ENCODE results near the gene SHTN1. TPM values are rescaled to one million over a fixed set of nuclear protein-coding genes. Genes with fewer than 3 reads are reported as not detected.
A peak's percentile ranks its signal among the peaks of the same experiment; 100 is the strongest.

SHTN1 gene
- total and polyA plus RNA-seq, 2 donors (not counting 1 experiment from before 2014, with no cell fraction given), result 0.33 to 1.6 TPM

DNA sequence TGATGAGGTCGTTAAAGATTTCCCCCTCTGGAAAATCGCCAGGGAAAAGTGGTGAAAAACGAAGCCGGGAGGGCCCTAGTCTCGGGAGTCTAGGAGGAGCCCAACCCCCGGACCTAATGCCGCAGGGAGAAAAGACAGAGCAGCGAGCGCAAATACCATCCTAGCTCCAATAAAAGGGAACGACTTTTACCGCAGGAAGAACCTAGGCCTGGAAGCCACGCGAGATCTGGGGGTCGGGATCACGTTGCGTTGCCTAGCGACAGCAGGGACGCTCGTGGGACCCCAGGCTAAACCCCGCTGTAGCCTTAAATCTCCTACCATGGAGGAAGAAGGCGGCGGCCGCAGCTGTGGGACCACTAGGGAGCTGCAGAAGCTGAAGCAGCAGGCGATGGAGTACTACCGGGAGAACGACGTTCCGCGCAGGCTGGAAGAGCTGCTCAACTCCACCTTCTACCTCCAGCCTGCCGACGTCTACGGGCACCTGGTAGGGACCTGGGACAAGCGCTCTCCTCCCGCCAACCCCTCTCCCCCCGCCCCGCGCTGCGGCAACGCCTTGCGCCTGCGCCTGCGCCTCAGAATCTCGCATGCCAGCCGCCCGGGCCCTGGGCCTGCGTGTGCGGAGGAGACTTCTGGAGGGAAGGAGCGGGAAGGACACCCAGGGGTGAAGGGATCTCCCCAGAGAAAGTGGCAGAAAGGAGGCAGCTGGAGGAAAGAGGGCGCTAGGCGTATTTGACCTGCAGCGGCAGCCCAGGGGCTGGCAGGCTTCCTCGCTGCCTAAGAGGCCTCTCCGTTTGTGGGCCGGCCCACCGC, 155.5 kb downstream of the SHTN1 start, which contains the start of gene ENO4:
Gene ENO4, plus strand, starts transcription at position 252 of the 810 bp plus-strand sequence. Its CDS starts 68 bp downstream, at position 320.
- H3K36me3 ChIP-seq (ENCODE audit: control insufficient read depth, insufficient read depth, low read length), result no peaks in the 10 kb centered on the region
- H3K9me3 ChIP-seq (ENCODE audit: control insufficient read depth, insufficient read depth, low read depth, low read length), result no peaks in the 10 kb centered on the region
- DNase-seq (ENCODE audit: low read depth in 2 of 2), result peak; percentile 84
- H3K4me2 ChIP-seq (ENCODE audit: extremely low read depth, insufficient read depth, low read length), result peak within 1 kb of the TSS; percentile 95
- H3K4me1 ChIP-seq (ENCODE audit: control insufficient read depth, extremely low read depth, insufficient read depth, low read length), result no peaks in the 10 kb centered on the region
- peaks cover 12% of the 10 kb centered on the region for H3K27me3 ChIP-seq (ENCODE audit: control insufficient read depth, insufficient read depth, low read length)
- H3K9ac ChIP-seq (ENCODE audit: insufficient read depth, low read length), result peak within 1 kb of the TSS; percentile 37
- H3K4me3 ChIP-seq (replicated peaks in 1 of 4; ENCODE audit: control extremely low read depth in 1 of 4, insufficient read depth in 1 of 4, low read depth in 3 of 4, low read length in 4 of 4), result peak within 1 kb of the TSS; percentile 46 to 65 (median 56)
- no peaks in the 10 kb centered on the region for H3K79me2 ChIP-seq (ENCODE audit: control insufficient read depth, insufficient read depth, low read length)
- H3K27ac ChIP-seq (ENCODE audit: insufficient read depth, low read length), result no peak within 1 kb of the TSS
- H2AFZ ChIP-seq (ENCODE audit: low read length), result peak within 1 kb of the TSS; percentile 81
- no peaks in the 10 kb centered on the region for H4K20me1 ChIP-seq (ENCODE audit: control insufficient read depth, extremely low read depth, insufficient read depth, low read length)
- TF ChIP-seq EZH2 (IDR thresholded peaks at IDR 0.05; ENCODE audit: low read length, missing control alignments) (no peak), CTCF (conservative IDR thresholded peaks at IDR 0.05 in 1 of 2, IDR thresholded peaks at IDR 0.05 in 1 of 2; ENCODE audit: low read depth in 1 of 2, low read length in 2 of 2) (no peak)

DNA sequence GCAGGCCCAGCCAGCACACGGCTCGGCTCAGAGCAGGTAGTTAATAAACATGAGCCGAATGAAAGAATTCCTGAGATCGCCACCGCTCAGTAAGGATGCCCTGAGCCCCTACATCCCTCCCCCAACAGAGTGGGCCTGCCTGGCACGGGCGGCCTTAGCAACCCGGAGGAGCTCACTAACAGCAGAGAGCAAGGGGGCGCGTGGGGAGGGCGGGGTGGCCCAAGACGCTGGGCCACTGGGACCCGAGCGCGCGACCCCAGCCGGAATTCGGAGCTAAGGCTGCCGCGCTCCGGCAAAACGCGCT, 156.1 kb downstream of the SHTN1 start:
- H3K4me3 ChIP-seq (replicated peaks in 1 of 4; ENCODE audit: control extremely low read depth in 1 of 4, insufficient read depth in 1 of 4, low read depth in 3 of 4, low read length in 4 of 4), result peak overlapping the region; percentile 46 to 65 (median 56)
- no peaks in the 10 kb centered on the region for H3K36me3 ChIP-seq (ENCODE audit: control insufficient read depth, insufficient read depth, low read length)
- H3K4me1 ChIP-seq (ENCODE audit: control insufficient read depth, extremely low read depth, insufficient read depth, low read length), result no peaks in the 10 kb centered on the region
- TF ChIP-seq CTCF (conservative IDR thresholded peaks at IDR 0.05 in 1 of 2, IDR thresholded peaks at IDR 0.05 in 1 of 2; ENCODE audit: low read depth in 1 of 2, low read length in 2 of 2) (no peak), EZH2 (IDR thresholded peaks at IDR 0.05; ENCODE audit: low read length, missing control alignments) (no peak)
- no peak for DNase-seq (ENCODE audit: low read depth in 2 of 2)
- peak overlapping the region; percentile 37 for H3K9ac ChIP-seq (ENCODE audit: insufficient read depth, low read length)
- H3K9me3 ChIP-seq (ENCODE audit: control insufficient read depth, insufficient read depth, low read depth, low read length), result no peaks in the 10 kb centered on the region
- no peaks in the 10 kb centered on the region for H3K79me2 ChIP-seq (ENCODE audit: control insufficient read depth, insufficient read depth, low read length)
- H3K27ac ChIP-seq (ENCODE audit: insufficient read depth, low read length), result no peak overlapping the region
- peaks cover 12% of the 10 kb centered on the region for H3K27me3 ChIP-seq (ENCODE audit: control insufficient read depth, insufficient read depth, low read length)
- H3K4me2 ChIP-seq (ENCODE audit: extremely low read depth, insufficient read depth, low read length), result peak overlapping the region; percentile 95
- H4K20me1 ChIP-seq (ENCODE audit: control insufficient read depth, extremely low read depth, insufficient read depth, low read length), result no peaks in the 10 kb centered on the region
- peak overlapping the region; percentile 81 for H2AFZ ChIP-seq (ENCODE audit: low read length)

GRCh38 chr10:116848032-116848943, 156.7 kb downstream of the SHTN1 start:
- Histone ChIP-seq H3K27me3 (ENCODE audit: control insufficient read depth, insufficient read depth, low read length) (peaks cover 12% of the 10 kb centered on the region), H3K9ac (ENCODE audit: insufficient read depth, low read length) (no peak overlapping the region), H3K79me2 (ENCODE audit: control insufficient read depth, insufficient read depth, low read length) (no peaks in the 10 kb centered on the region), H3K36me3 (ENCODE audit: control insufficient read depth, insufficient read depth, low read length) (no peaks in the 10 kb centered on the region), H3K4me2 (ENCODE audit: extremely low read depth, insufficient read depth, low read length) (peak overlapping the region; percentile 95), H3K9me3 (ENCODE audit: control insufficient read depth, insufficient read depth, low read depth, low read length) (no peaks in the 10 kb centered on the region), H3K27ac (ENCODE audit: insufficient read depth, low read length) (no peak overlapping the region), H2AFZ (ENCODE audit: low read length) (no peak overlapping the region), H4K20me1 (ENCODE audit: control insufficient read depth, extremely low read depth, insufficient read depth, low read length) (no peaks in the 10 kb centered on the region), H3K4me1 (ENCODE audit: control insufficient read depth, extremely low read depth, insufficient read depth, low read length) (no peaks in the 10 kb centered on the region), H3K4me3 (replicated peaks in 1 of 4; ENCODE audit: control extremely low read depth in 1 of 4, insufficient read depth in 1 of 4, low read depth in 3 of 4, low read length in 4 of 4) (peak overlapping the region in 2 of 4 experiments; percentile 58 to 65)
- TF ChIP-seq CTCF (conservative IDR thresholded peaks at IDR 0.05 in 1 of 2, IDR thresholded peaks at IDR 0.05 in 1 of 2; ENCODE audit: low read depth in 1 of 2, low read length in 2 of 2) (no peak), EZH2 (IDR thresholded peaks at IDR 0.05; ENCODE audit: low read length, missing control alignments) (no peak)
- peak in 1 of 2 donors; percentile 80 for DNase-seq (ENCODE audit: low read depth in 2 of 2)

Data from fibroblast of lung (primary cell).